Measurements from ENCODE around the gene RGS12.

Gene RGS12

DNA sequence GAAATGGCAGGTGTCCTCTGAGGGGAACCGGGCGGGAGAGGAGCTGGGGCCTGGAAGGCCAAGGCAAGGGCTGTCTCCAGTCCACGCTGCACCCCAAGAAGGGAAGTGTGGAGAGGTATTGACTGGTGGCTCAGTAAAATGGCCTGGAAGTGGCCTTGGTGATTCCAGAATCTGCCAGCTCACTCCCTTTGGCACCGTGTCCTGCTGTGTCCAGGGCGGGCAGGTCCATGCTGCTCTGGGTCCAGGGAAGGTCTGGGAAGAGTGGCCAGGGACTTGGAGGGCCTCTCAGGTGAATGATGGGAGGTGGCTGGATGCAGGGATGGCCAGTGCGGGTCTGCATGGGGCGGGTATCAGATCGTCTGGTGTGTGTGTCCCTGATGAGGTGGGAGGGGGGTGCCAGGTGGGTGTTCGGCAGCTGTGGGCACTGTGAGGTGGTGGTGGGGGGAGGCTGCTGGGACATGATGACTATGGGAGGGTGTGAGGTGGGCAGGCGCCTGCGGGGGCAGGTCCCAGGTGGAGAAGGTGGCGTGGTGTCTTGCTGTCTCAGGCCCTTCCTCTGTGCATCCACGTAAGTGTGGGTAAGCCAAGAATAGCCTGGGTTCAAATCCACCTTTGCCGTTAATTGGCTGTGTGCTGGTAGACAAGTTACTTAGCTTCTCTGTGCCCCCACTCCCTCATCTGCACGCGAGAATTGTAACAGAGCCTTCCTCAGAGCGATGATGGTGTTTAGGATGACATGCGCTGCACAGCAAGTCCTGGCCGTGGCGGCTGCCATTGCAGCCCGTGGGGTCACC, 17.7 kb downstream of the RGS12 start:
- DNase-seq (ENCODE audit: low spot score) = no peak

DNA sequence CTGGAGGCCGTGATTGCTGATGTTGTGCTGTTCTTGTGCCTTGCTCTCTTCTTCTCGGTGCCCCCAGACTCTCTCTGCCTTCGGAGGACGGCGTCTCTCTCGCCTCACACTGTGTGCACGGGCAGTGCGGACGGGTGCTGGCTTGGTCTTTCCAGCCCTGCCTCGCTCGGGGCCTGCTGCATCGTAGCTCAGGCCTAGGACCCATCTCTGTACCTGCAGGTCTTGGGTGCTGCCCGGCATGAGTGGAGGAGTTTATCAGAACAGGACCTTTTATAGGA, 18.2 kb downstream of the RGS12 start:
- DNase-seq (ENCODE audit: low spot score) = no peak

DNA sequence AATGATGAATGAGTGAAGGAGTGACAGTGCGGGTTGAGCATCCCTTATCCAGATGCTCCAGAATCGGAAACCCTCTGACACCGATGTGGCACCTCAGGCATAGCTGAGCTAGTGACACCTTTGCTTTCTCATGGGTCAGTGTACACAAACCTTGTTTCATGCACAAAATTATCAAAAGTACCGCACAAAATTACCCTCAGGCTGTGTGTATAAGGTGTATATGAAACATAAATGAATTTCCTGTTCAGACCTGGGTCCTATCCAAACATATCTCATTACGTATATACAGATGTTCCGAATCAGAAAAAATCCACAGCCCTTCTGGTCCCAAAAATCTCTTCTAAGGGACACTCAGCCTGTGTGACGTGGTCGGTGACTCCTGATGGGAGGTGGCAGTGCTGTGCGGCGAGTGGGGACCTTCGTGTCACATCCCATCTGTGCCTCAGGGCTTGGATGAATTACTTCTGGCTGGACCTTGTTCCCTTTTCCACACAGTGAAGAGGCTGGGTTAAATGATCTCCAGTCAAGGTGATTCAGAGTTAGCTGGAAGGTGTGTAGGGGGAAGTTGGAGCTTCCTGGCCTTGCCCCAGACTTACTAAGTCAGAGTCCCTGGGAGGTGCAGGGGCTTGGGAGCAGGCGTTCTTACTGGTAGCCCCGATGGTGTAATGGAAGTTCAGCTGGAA, 18.8 kb downstream of the RGS12 start:
- no peak for DNase-seq (ENCODE audit: low spot score)

GRCh38 chr4:3312362-3312761, 19.5 kb downstream of the RGS12 start:
- no peak for DNase-seq (ENCODE audit: low spot score)

GRCh38 chr4:3313139-3313538, 20.3 kb downstream of the RGS12 start:
- no peak for DNase-seq (ENCODE audit: low spot score)

DNA sequence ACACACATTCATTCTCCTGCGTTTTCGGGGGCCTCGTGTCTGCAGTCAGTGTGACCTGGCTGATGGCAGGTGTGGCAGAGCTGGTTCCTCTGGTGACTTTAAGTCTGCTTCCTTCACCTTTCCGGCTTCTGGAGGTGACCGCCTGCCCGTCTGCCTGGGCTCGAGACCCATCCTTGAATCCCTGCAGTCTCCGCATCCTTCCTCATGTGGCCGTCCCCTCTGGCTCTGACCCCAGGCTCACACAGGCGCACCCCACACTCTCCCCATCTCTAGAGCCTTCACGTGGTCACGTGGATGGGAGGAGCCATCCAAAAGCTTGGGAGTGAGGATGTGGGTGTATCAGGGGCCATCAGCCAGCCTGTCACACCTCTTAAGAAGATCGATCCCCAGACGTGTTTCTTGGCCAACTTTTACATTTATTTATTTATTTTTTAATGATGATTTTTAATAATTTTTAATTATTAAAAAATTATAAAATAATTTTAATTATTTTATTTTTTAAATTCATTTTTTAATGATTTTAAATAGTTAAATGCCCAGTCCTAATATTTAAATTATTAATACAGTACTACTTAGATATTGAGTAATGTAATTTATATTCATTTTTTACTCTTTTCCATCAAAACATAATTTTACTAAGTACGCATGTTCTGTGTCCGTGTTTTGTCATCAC, 20.9 kb downstream of the RGS12 start:
- DNase-seq (ENCODE audit: low spot score) = no peak

GRCh38 chr4:3314706-3315260, 22.0 kb downstream of the RGS12 start:
- DNase-seq (ENCODE audit: low spot score) = no peak

DNA sequence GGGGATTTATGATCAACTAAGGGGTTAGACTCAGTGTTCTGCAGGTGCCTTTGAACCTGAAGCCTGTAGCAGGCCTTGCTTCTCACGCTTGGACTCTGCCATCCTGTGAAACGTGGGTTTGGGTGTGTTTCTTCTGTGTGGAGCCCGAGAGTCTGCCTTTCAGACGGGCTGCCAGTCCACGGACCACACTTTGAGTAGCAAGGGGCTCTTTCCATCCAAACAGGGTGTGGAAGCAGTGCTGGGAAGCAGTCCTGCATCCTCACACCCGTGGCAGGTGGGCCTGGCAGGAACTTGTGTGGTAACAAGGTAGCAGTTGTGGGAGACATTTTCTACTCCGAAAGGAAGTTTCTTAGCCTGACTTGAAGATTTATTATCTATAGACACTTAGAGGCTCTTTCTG, 22.7 kb downstream of the RGS12 start:
- no peak for DNase-seq (ENCODE audit: low spot score)

DNA sequence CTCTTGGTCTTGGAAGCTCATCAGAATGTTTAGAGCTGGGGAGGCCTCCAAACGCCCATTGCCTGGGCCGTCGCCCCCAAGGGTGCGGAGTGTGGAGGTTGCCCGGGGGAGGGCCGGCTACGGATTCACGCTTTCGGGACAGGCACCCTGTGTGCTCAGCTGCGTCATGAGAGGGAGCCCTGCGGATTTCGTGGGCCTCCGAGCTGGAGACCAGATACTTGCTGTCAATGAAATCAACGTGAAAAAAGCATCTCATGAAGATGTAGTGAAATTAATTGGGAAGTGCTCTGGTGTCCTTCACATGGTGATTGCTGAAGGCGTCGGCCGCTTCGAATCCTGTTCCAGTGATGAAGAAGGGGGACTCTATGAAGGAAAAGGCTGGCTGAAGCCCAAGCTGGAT, 23.3 kb downstream of the RGS12 start:
- DNase-seq (ENCODE audit: low spot score) = no peak

DNA sequence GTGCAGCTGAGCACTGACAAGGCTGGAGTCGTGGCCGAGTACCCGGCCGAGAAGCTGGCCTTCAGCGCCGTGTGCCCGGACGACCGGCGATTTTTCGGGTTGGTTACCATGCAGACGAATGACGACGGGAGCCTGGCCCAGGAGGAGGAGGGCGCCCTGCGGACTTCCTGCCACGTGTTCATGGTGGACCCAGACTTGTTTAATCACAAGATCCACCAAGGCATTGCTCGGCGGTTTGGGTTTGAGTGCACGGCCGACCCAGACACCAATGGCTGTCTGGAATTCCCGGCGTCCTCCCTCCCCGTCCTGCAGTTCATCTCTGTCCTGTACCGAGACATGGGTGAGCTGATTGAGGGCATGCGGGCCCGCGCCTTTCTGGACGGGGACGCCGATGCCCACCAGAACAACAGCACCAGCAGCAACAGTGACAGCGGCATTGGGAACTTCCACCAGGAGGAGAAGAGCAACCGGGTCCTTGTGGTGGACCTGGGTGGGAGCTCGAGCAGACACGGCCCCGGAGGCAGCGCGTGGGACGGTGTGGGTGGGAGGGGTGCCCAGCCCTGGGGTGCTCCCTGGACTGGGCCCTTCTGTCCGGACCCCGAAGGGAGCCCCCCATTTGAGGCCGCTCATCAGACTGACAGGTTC, 24.3 kb downstream of the RGS12 start:
- DNase-seq (ENCODE audit: low spot score) = no peak

GRCh38 chr4:3317656-3318211, 24.9 kb downstream of the RGS12 start:
- DNase-seq (ENCODE audit: low spot score) = no peak

- no peak for DNase-seq (ENCODE audit: low spot score)
Measured at GRCh38 chr4:3318561-3319021, 25.8 kb downstream of the RGS12 start.

DNA sequence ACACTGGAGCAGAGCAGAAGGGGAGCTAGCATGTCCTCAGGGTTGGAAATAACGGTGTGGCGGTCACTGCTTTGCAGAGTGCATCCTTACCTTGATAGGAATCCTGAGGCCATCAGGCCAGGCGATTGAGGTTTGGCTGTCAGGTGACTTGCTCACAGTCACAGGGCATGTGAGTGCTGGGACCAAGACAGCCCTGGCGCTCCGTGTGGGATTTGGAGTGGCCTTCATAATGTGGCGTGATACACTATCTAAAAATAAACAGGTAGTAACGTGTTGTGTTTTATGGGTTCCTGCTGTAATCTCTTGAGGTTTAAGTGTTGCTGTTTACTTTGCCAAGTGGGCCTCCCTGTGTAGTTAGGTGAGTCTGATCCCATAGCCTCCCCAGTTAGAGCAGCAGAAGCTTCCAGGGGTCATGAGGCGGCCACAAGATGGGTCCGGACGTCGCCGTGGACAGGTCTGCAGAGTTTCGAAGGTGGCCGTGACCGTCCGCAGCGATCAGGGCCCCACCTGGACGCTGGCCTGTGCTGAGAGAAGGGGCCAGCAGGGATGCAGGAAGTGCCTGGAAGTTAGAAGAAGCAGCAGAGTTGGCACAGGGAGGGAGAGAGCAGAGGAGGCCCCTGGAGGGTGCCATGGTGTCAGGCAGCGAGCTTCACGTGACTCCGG, 27.7 kb downstream of the RGS12 start:
- no peak for DNase-seq (ENCODE audit: low spot score)

DNA sequence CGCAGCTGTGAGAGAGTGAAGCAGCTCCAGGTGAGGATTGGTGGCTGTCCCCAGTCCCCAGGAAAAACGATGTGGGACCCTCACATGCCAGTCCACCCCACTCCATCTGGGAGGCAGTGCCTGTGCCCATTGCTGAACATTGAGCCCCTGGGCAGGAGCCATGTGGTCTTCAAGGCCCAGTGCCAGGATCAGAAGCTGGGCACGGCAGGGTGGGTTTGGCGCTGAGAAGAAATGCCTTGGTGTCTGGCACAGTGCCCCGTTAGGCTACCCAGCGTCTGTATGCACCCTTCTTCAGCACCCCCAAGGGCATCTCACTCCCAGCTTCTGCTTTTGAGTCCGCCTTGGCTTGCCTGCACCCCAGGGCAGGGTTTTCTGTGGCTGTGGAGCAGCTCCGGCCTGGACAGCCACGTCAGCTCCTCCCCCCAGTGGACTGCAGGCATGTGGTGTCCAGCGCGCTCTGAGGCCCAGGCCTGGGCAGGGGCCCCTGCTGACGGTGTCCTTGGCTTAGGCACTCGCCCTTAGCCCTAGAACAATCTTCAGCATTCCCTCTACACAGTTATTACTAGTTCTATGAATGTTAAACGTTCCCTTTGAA, 28.6 kb downstream of the RGS12 start:
- peak; percentile 39 for DNase-seq (ENCODE audit: low spot score)

- DNase-seq (ENCODE audit: low spot score) = no peak
Measured at GRCh38 chr4:3322059-3322550, 29.3 kb downstream of the RGS12 start.

DNA sequence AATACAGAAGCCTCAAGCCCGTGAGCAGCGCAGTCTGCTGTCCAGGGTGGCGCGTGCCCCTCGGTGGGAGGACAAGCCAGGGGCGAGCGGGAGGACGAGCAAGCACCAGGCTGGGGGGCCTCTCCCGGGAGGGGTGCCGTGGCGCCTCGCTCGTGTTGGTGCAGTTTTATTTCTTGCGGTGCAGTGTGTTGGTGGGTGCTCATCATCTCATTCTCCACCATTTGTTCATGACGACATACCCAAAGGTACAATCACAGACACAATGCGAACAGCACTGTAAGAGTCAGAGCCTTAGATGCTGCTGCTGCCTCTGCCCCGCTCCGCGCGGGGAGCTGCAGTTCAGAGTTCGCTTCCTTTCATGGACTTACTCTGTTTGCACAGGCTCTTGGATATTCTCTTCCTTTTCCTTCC, 30.3 kb downstream of the RGS12 start:
- DNase-seq (ENCODE audit: low spot score) = no peak

GRCh38 chr4:3324093-3324815, 31.4 kb downstream of the RGS12 start:
- no peak for DNase-seq (ENCODE audit: low spot score)

GRCh38 chr4:3328814-3329663, 36.2 kb downstream of the RGS12 start:
- DNase-seq (ENCODE audit: low spot score) = no peak

DNA sequence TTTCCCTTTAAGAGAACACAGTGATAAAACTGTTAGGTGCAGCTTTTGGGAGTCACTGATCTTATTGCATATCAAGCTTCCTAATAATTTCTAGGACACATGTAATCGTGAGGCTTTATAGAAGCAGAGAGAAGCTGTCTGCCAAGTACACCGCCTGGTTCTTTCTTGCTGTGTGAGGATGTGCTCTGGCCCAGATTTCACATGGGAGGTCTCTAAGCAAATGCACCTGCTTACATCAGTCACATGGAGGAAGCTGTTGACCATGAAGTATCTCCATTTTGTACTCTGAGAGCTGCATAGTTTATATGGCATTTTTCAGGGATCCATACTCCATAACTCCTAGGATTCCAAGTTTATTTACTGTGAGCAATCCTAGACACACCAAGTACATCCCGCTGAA, 37.1 kb downstream of the RGS12 start:
- DNase-seq (ENCODE audit: low spot score) = no peak
